Measurements from ENCODE around the gene SLC22A3. TPM values are rescaled to one million over a fixed set of nuclear protein-coding genes. Genes with fewer than 3 reads are reported as not detected.

Gene SLC22A3
- total RNA-seq, 1 experiment from 2014 or later = 0.07 TPM

GRCh38 chr6:160343144-160343543, 5.0 kb upstream of the SLC22A3 start:
- POLR2A ChIA-PET = no interaction called here
- no peak overlapping the region for H3K4me3 ChIP-seq (replicated peaks in 1 of 2; ENCODE audit: low read depth in 1 of 2, low read length in 2 of 2)

More at GRCh38 chr6:160343144-160343543, 5.0 kb upstream of the SLC22A3 start:
- intact Hi-C loops (cut with micrococcal nuclease) = no loop called here
- no peaks in the 10 kb centered on the region for H3K9me2 ChIP-seq (ENCODE audit: insufficient read depth)
- H3K4me1 ChIP-seq (ENCODE audit: control insufficient read depth in 1 of 2, insufficient read depth in 2 of 2, low read length in 2 of 2) = no peaks in the 10 kb centered on the region
- DNase-seq (ENCODE audit: low read depth, low spot score) (no peak), ATAC-seq (no peak)
- no peaks in the 10 kb centered on the region for H3K27me3 ChIP-seq (ENCODE audit: insufficient read depth, low read length)
- no peaks in the 10 kb centered on the region for H3K9me3 ChIP-seq (ENCODE audit: control insufficient read depth in 1 of 2, insufficient read depth in 1 of 2, low read depth in 1 of 2, low read length in 2 of 2)
- no peaks in the 10 kb centered on the region for H4K20me1 ChIP-seq (ENCODE audit: insufficient read depth)
- H3K79me2 ChIP-seq (ENCODE audit: insufficient read depth, low read length) = no peaks in the 10 kb centered on the region
- H3K9ac ChIP-seq (ENCODE audit: low read length) = no peak overlapping the region
- H3K36me3 ChIP-seq (ENCODE audit: control insufficient read depth in 1 of 2, insufficient read depth in 2 of 2, low read length in 2 of 2) = no peaks in the 10 kb centered on the region
- TF ChIP-seq FOSL1 (IDR thresholded peaks at IDR 0.05; ENCODE audit: low read depth) (no peak), ZFX (IDR thresholded peaks at IDR 0.05) (no peak), EGR1 (IDR thresholded peaks at IDR 0.05; ENCODE audit: low read depth) (no peak), ZBTB33 (IDR thresholded peaks at IDR 0.05; ENCODE audit: extremely low read depth, insufficient replicate concordance, low read length) (no peak), POLR2A (IDR thresholded peaks at IDR 0.05; ENCODE audit: borderline replicate concordance, extremely low read depth, insufficient read depth, insufficient read length) (no peak), SP1 (IDR thresholded peaks at IDR 0.05; ENCODE audit: low read depth) (no peak)
- TF ChIP-seq, protein P1, sequence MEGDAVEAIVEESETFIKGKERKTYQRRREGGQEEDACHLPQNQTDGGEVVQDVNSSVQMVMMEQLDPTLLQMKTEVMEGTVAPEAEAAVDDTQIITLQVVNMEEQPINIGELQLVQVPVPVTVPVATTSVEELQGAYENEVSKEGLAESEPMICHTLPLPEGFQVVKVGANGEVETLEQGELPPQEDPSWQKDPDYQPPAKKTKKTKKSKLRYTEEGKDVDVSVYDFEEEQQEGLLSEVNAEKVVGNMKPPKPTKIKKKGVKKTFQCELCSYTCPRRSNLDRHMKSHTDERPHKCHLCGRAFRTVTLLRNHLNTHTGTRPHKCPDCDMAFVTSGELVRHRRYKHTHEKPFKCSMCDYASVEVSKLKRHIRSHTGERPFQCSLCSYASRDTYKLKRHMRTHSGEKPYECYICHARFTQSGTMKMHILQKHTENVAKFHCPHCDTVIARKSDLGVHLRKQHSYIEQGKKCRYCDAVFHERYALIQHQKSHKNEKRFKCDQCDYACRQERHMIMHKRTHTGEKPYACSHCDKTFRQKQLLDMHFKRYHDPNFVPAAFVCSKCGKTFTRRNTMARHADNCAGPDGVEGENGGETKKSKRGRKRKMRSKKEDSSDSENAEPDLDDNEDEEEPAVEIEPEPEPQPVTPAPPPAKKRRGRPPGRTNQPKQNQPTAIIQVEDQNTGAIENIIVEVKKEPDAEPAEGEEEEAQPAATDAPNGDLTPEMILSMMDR (IDR thresholded peaks at IDR 0.05 in 2 of 3, conservative IDR thresholded peaks at IDR 0.05 in 1 of 3; ENCODE audit: borderline replicate concordance in 1 of 3, insufficient read depth in 1 of 3, low read depth in 2 of 3, low read length in 2 of 3) = no peak
- no peak overlapping the region for H2AFZ ChIP-seq (ENCODE audit: low read depth, low read length, poor library complexity, severe bottlenecking)
- BruUV-seq (replicated peaks) = no TSS peak
- CTCF ChIA-PET = no interaction called here
- RAD21 ChIA-PET (ENCODE audit: low non-redundant PET in 1 of 2, low total read pairs in 2 of 2, uncharacterized antibody in 2 of 2, unreplicated experiment in 2 of 2) = no interaction called here
- H3K4me2 ChIP-seq (ENCODE audit: low read length) = no peak overlapping the region
- H3K27ac ChIP-seq (ENCODE audit: low read depth, low read length) = no peak overlapping the region
